WTC11 (cell line): ENCODE results near the gene SLC1A4.

Source experiments
- ATF2 ChIP-seq: sonication (generic); formaldehyde crosslinking; IDR thresholded peaks from 2 replicates; pipeline ENCODE4 v1.8.1; 2022; ENCODE audit warnings: low read depth, missing genetic modification reagents, borderline replicate concordance
- CREB1 ChIP-seq: sonication (generic); formaldehyde crosslinking; IDR thresholded peaks from 2 replicates; pipeline ENCODE4 v1.8.0; 2023; ENCODE audit warnings: mild to moderate bottlenecking, missing genetic modification reagents
- CREM ChIP-seq: sonication (generic); formaldehyde crosslinking; IDR thresholded peaks from 2 replicates; pipeline ENCODE4 v1.8.1; 2022; ENCODE audit warnings: mild to moderate bottlenecking, missing genetic modification reagents, moderate library complexity
- CTCF ChIP-seq: fragments of 200-600 bp; IDR thresholded peaks from 2 replicates; pipeline ENCODE4 v1.8.0; 2022; ENCODE audit warnings: antibody characterized with exemption
- FOXJ3 ChIP-seq: sonication (generic); formaldehyde crosslinking; IDR thresholded peaks from 2 replicates; pipeline ENCODE4 v1.9.0; 2021; ENCODE audit warnings: missing genetic modification reagents, mild to moderate bottlenecking, borderline replicate concordance
- IRF2 ChIP-seq: sonication (generic); formaldehyde crosslinking; IDR thresholded peaks from 2 replicates; pipeline ENCODE4 v1.8.0; 2022; ENCODE audit warnings: low read depth, missing genetic modification reagents, borderline replicate concordance
- JUN ChIP-seq: sonication (generic); formaldehyde crosslinking; IDR thresholded peaks from 2 replicates; pipeline ENCODE4 v1.8.0; 2023; ENCODE audit warnings: mild to moderate bottlenecking, missing genetic modification reagents
- MAX ChIP-seq: sonication (generic); formaldehyde crosslinking; IDR thresholded peaks from 2 replicates; pipeline ENCODE4 v1.8.0; 2022; ENCODE audit warnings: mild to moderate bottlenecking, missing genetic modification reagents
- NR3C1 ChIP-seq: sonication (generic); formaldehyde crosslinking; conservative IDR thresholded peaks from 2 replicates; pipeline ENCODE4 v1.8.1; 2023; ENCODE audit warnings: low read depth, mild to moderate bottlenecking, missing genetic modification reagents
- RELA ChIP-seq: sonication (generic); formaldehyde crosslinking; IDR thresholded peaks from 2 replicates; pipeline ENCODE4 v1.8.1; 2022; ENCODE audit warnings: missing genetic modification reagents, mild to moderate bottlenecking, borderline replicate concordance
- ZBTB43 ChIP-seq: sonication (generic); formaldehyde crosslinking; IDR thresholded peaks from 2 replicates; pipeline ENCODE4 v1.8.1; 2023; ENCODE audit warnings: mild to moderate bottlenecking, missing genetic modification reagents
- ZNF263 ChIP-seq: sonication (generic); formaldehyde crosslinking; IDR thresholded peaks from 2 replicates; pipeline ENCODE4 v1.8.1; 2022; ENCODE audit warnings: low read depth, mild to moderate bottlenecking, moderate library complexity, missing genetic modification reagents
- ZNF281 ChIP-seq: sonication (generic); formaldehyde crosslinking; IDR thresholded peaks from 2 replicates; pipeline ENCODE4 v1.8.0; 2023; ENCODE audit warnings: mild to moderate bottlenecking, missing genetic modification reagents

- TF ChIP-seq ZBTB43 (CRISPR knock-in tag) (no peak), CREM (CRISPR knock-in tag) (no peak), MAX (no peak), IRF2 (CRISPR knock-in tag) (no peak), FOXJ3 (CRISPR knock-in tag) (no peak), CTCF (no peak), NR3C1 (CRISPR knock-in tag) (no peak), CREB1 (CRISPR knock-in tag) (no peak), JUN (CRISPR knock-in tag) (no peak), ZNF281 (CRISPR knock-in tag) (no peak), ATF2 (CRISPR knock-in tag) (no peak), RELA (CRISPR knock-in tag) (no peak), ZNF263 (CRISPR knock-in tag) (no peak)
Observed at GRCh38 chr2:64943387-64944150, 45.6 kb upstream of the SLC1A4 start.
